ENCODE data around the gene BCORL1.

The BCORL1 gene

DNA sequence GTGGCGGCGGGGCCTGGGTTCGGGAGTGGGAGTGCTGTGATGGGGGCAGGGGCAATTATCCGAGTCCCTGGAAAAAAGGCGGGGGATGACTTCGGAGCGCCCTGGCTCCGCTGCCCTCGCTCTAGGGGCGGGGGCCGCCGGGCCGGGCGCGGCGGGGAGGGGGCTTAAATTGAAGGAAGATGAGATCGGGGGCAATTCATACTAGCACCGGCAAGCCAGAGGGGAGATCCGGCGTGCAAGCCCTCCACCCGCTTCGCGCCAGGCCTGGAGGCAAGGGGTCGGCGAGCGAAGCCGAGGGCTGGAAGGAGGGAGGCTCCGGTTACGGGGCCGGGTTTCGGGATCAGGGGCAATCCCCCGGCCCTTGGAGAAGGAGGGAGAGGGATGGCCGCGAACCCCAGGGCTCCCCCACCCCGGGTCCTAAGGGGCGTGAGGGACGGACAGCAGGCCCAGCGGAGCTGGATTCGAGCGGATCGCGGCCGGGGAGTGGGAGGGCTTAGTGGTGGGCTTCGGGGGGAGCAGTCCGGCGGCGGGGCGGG is 1.2 kb downstream of the BCORL1 start:
- Histone ChIP-seq H3K4me1 (ENCODE audit: control insufficient read depth, insufficient read depth, low read length, unreplicated experiment) (no peaks in the 10 kb centered on the region), H3K27me3 (ENCODE audit: insufficient read depth, low read length) (no peaks in the 10 kb centered on the region), H3K36me3 (ENCODE audit: insufficient read depth, low read length) (no peaks in the 10 kb centered on the region), H3K4me3 (ENCODE audit: low read depth, low read length) (no peak overlapping the region), H3K27ac (ENCODE audit: low read depth, low read length) (no peak overlapping the region), H3K79me2 (ENCODE audit: control insufficient read depth, insufficient read depth, low read length, unreplicated experiment) (peaks cover 9% of the 10 kb centered on the region), H2AFZ (ENCODE audit: low read length, unreplicated experiment) (peak overlapping the region; percentile 23)

DNA sequence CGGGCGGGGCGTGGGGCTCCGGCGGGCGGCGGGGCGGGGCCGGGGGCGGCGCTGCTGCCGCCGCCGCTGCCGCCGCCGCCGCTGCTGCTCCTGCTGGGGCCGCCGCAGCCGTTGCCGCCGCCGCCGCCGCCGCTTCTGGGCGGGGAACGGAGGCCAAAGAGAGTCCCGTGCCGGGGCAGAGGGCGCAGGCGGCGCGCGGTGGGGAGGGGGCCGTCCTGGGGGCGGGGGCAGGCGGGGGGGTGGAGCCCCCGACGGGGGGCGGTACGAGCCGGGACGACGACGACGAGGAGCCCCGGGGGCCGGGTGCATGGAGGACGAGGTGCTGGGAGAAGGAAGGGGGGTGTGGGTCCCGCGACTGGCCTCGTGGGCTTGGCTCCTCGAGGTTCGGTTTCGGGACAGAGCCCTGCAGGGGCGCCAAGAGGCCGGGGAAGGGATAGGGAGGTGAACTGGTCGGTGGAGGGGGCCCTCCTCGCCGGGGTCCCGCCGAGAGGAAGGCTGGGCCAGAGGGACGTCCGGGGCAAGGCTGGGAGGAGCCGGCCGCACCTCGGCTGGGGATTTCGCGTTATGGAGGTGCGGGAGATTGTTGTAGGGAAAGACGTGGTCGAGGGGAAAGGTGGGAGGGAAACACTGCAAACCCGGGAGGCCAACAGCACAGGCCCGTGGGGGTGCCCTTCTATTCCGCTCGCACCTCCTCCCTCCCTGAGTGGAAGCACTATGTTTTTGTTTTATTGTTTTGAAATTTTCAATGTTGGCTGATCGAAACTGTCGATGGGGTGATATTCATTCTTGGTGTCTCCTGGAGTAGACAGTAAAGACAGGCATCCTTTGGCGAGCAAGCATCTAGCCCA is 1.9 kb downstream of the BCORL1 start:
- H3K4me1 ChIP-seq (ENCODE audit: control insufficient read depth, insufficient read depth, low read length, unreplicated experiment), result no peaks in the 10 kb centered on the region
- H3K27ac ChIP-seq (ENCODE audit: low read depth, low read length), result no peak overlapping the region
- H3K4me3 ChIP-seq (ENCODE audit: low read depth, low read length), result peak overlapping the region; percentile 80
- peak overlapping the region; percentile 60 for H2AFZ ChIP-seq (ENCODE audit: low read length, unreplicated experiment)
- no peaks in the 10 kb centered on the region for H3K36me3 ChIP-seq (ENCODE audit: insufficient read depth, low read length)
- peaks cover 11% of the 10 kb centered on the region for H3K79me2 ChIP-seq (ENCODE audit: control insufficient read depth, insufficient read depth, low read length, unreplicated experiment)
- H3K27me3 ChIP-seq (ENCODE audit: insufficient read depth, low read length), result no peaks in the 10 kb centered on the region

DNA sequence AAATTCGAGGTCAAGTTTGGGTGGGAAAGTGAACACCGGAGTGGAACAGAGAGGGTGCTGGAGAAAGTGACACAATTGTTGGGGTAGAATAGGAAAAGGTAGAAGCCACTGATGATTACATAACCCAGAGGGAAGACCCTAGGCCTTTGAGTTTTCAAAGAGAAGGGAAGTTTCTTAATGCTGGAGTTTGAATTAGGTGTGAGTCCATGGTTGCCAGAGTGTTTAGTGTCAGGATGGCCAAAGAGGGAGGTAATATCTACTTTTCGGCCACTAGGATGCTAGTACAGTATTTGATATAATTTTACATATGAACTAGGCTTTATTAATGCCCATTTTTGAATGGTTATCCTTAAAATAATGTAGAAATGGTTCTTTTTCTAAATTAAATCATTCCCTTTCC is 5.4 kb downstream of the BCORL1 start:
- Histone ChIP-seq H3K27ac (ENCODE audit: low read depth, low read length) (no peak overlapping the region), H3K4me1 (ENCODE audit: control insufficient read depth, insufficient read depth, low read length, unreplicated experiment) (no peaks in the 10 kb centered on the region), H2AFZ (ENCODE audit: low read length, unreplicated experiment) (no peak overlapping the region), H3K4me3 (ENCODE audit: low read depth, low read length) (no peak overlapping the region), H3K79me2 (ENCODE audit: control insufficient read depth, insufficient read depth, low read length, unreplicated experiment) (peaks cover 11% of the 10 kb centered on the region), H3K27me3 (ENCODE audit: insufficient read depth, low read length) (no peaks in the 10 kb centered on the region), H3K36me3 (ENCODE audit: insufficient read depth, low read length) (no peaks in the 10 kb centered on the region)

GRCh38 chrX:129992181-129992580 is 9.7 kb downstream of the BCORL1 start:
- H3K36me3 ChIP-seq (ENCODE audit: insufficient read depth, low read length), result no peaks in the 10 kb centered on the region
- H3K4me1 ChIP-seq (ENCODE audit: control insufficient read depth, insufficient read depth, low read length, unreplicated experiment), result peaks cover 5% of the 10 kb centered on the region
- no peak overlapping the region for H2AFZ ChIP-seq (ENCODE audit: low read length, unreplicated experiment)
- H3K4me3 ChIP-seq (ENCODE audit: low read depth, low read length), result no peak overlapping the region
- H3K27me3 ChIP-seq (ENCODE audit: insufficient read depth, low read length), result no peaks in the 10 kb centered on the region
- H3K27ac ChIP-seq (ENCODE audit: low read depth, low read length), result no peak overlapping the region
- peaks cover 3% of the 10 kb centered on the region for H3K79me2 ChIP-seq (ENCODE audit: control insufficient read depth, insufficient read depth, low read length, unreplicated experiment)

DNA sequence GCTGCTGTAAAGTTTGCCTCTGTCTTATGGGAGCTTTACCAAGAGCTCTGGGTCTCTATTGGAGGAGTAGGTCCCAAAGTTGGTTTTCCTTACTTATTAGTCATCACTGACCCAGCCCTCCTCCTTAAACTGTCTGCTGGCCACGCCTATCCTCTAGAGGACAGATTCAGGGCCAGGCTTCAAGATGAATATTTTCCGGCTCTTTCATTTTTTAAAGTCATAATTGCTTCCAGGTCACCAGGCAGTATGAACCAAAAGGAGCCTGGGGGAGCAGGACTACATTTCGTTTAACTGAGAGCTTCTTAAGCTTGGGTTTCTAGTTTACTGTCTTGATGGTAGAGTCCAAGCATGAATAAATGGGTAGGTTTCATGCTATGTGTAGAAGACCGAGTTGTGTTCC is 13.7 kb downstream of the BCORL1 start:
- Histone ChIP-seq H2AFZ (ENCODE audit: low read length, unreplicated experiment) (peak overlapping the region; percentile 31), H3K4me3 (ENCODE audit: low read depth, low read length) (no peak overlapping the region), H3K36me3 (ENCODE audit: insufficient read depth, low read length) (no peaks in the 10 kb centered on the region), H3K79me2 (ENCODE audit: control insufficient read depth, insufficient read depth, low read length, unreplicated experiment) (no peaks in the 10 kb centered on the region), H3K27ac (ENCODE audit: low read depth, low read length) (peak overlapping the region; percentile 49), H3K4me1 (ENCODE audit: control insufficient read depth, insufficient read depth, low read length, unreplicated experiment) (peaks cover 5% of the 10 kb centered on the region), H3K27me3 (ENCODE audit: insufficient read depth, low read length) (no peaks in the 10 kb centered on the region)

DNA sequence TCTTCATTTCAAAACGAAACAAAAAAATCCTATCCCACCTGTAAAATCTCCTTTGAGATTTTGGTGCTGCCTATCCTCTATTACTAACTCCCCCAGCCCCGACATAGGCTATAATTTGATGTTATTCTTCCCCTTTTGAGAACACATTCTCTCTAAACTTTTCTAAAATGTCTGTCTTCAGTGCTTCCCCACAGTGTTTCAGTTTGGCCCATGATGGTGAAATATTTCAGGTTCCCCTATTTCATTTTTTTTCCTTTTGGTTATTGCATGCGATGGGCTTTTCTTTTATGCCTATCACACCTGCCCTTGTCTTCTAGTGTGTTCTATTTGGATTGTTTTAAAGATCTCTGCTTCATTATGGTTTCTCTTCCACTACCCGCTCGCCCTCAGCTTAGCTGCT is 14.7 kb downstream of the BCORL1 start:
- no peaks in the 10 kb centered on the region for H3K36me3 ChIP-seq (ENCODE audit: insufficient read depth, low read length)
- H2AFZ ChIP-seq (ENCODE audit: low read length, unreplicated experiment), result no peak overlapping the region
- H3K4me3 ChIP-seq (ENCODE audit: low read depth, low read length), result no peak overlapping the region
- no peaks in the 10 kb centered on the region for H3K27me3 ChIP-seq (ENCODE audit: insufficient read depth, low read length)
- peaks cover 5% of the 10 kb centered on the region for H3K4me1 ChIP-seq (ENCODE audit: control insufficient read depth, insufficient read depth, low read length, unreplicated experiment)
- H3K79me2 ChIP-seq (ENCODE audit: control insufficient read depth, insufficient read depth, low read length, unreplicated experiment), result no peaks in the 10 kb centered on the region
- no peak overlapping the region for H3K27ac ChIP-seq (ENCODE audit: low read depth, low read length)

- Histone ChIP-seq H2AFZ (ENCODE audit: low read length, unreplicated experiment) (no peak overlapping the region), H3K27ac (ENCODE audit: low read depth, low read length) (no peak overlapping the region), H3K36me3 (ENCODE audit: insufficient read depth, low read length) (no peaks in the 10 kb centered on the region), H3K79me2 (ENCODE audit: control insufficient read depth, insufficient read depth, low read length, unreplicated experiment) (no peaks in the 10 kb centered on the region), H3K27me3 (ENCODE audit: insufficient read depth, low read length) (no peaks in the 10 kb centered on the region), H3K4me1 (ENCODE audit: control insufficient read depth, insufficient read depth, low read length, unreplicated experiment) (peaks cover 5% of the 10 kb centered on the region), H3K4me3 (ENCODE audit: low read depth, low read length) (no peak overlapping the region)
Measured at GRCh38 chrX:129998021-129998420, 15.6 kb downstream of the BCORL1 start.

DNA sequence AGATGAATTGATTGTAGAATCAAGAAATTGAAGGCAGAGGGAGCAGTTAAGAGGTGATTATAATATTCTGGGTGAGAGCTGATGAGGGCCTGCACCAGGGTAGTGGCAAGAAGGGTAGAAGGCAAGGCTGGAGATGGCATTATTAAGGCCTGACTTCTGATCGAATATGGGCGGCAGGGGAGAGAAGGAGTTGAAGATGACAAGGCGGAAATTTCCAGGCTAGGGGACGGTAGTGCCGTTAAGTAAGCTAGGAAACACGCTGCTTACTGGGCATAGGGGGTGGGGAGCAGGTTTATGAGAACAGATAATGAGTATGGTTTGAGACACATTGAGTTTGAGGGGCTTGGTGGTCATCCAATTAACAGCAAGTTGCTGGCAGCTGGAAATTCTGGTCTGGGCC is 19.5 kb downstream of the BCORL1 start:
- H3K36me3 ChIP-seq (ENCODE audit: insufficient read depth, low read length), result no peaks in the 10 kb centered on the region
- H3K4me3 ChIP-seq (ENCODE audit: low read depth, low read length), result no peak overlapping the region
- no peak overlapping the region for H3K27ac ChIP-seq (ENCODE audit: low read depth, low read length)
- no peak overlapping the region for H2AFZ ChIP-seq (ENCODE audit: low read length, unreplicated experiment)
- H3K79me2 ChIP-seq (ENCODE audit: control insufficient read depth, insufficient read depth, low read length, unreplicated experiment), result no peaks in the 10 kb centered on the region
- no peaks in the 10 kb centered on the region for H3K27me3 ChIP-seq (ENCODE audit: insufficient read depth, low read length)
- H3K4me1 ChIP-seq (ENCODE audit: control insufficient read depth, insufficient read depth, low read length, unreplicated experiment), result no peaks in the 10 kb centered on the region

GRCh38 chrX:130002541-130002940 is 20.1 kb downstream of the BCORL1 start:
- H3K27me3 ChIP-seq (ENCODE audit: insufficient read depth, low read length), result no peaks in the 10 kb centered on the region
- H3K4me1 ChIP-seq (ENCODE audit: control insufficient read depth, insufficient read depth, low read length, unreplicated experiment), result no peaks in the 10 kb centered on the region
- H3K4me3 ChIP-seq (ENCODE audit: low read depth, low read length), result no peak overlapping the region
- no peak overlapping the region for H2AFZ ChIP-seq (ENCODE audit: low read length, unreplicated experiment)
- no peaks in the 10 kb centered on the region for H3K79me2 ChIP-seq (ENCODE audit: control insufficient read depth, insufficient read depth, low read length, unreplicated experiment)
- no peak overlapping the region for H3K27ac ChIP-seq (ENCODE audit: low read depth, low read length)
- H3K36me3 ChIP-seq (ENCODE audit: insufficient read depth, low read length), result no peaks in the 10 kb centered on the region

DNA sequence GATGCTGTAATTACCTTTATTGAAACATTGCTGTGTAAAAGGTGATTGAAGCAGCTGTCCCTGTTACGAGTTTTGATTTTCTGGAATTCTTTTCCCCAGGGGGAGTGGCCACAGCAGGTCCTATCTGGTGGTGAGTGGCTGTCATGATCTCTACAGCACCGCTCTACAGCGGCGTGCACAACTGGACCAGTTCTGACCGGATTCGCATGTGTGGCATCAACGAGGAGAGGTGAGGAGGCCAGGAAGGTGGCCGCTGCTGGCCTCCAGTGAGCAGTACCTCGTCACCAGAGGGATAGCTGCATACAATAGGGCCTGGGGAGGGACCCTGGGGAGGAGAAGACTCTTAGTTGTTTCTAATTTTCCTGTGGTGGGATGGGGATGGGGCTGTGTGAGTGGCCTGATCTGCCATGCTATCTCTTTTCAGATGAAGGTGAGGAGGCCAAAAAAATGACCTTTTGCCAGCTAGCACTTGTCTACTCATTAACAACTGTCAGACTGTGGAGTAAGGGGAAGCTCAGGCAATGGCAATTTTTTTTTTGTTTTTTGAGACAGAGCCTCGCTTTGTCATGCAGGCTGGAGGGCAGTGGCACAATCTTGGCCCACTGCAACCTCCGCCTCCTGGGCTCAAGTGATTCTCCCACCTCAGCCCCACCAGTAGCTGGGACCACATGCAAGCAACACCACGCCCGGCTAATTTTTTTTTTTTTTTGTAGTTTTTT is 22.8 kb downstream of the BCORL1 start:
- Histone ChIP-seq H3K27ac (ENCODE audit: low read depth, low read length) (no peak overlapping the region), H3K4me1 (ENCODE audit: control insufficient read depth, insufficient read depth, low read length, unreplicated experiment) (no peaks in the 10 kb centered on the region), H3K36me3 (ENCODE audit: insufficient read depth, low read length) (no peaks in the 10 kb centered on the region), H3K79me2 (ENCODE audit: control insufficient read depth, insufficient read depth, low read length, unreplicated experiment) (no peaks in the 10 kb centered on the region), H3K4me3 (ENCODE audit: low read depth, low read length) (no peak overlapping the region), H3K27me3 (ENCODE audit: insufficient read depth, low read length) (no peaks in the 10 kb centered on the region), H2AFZ (ENCODE audit: low read length, unreplicated experiment) (no peak overlapping the region)

Measured in ACC112 (cell line).